Superior temporal gyrus (tissue), 1 donor: ENCODE results near the gene RAPGEF4.

ENCODE experiments used
- DNase-seq: peaks from one replicate; pipeline ENCODE4 v3.0.0-alpha.2; 2016; ENCODE audit errors: extremely low spot score

Gene RAPGEF4

DNA sequence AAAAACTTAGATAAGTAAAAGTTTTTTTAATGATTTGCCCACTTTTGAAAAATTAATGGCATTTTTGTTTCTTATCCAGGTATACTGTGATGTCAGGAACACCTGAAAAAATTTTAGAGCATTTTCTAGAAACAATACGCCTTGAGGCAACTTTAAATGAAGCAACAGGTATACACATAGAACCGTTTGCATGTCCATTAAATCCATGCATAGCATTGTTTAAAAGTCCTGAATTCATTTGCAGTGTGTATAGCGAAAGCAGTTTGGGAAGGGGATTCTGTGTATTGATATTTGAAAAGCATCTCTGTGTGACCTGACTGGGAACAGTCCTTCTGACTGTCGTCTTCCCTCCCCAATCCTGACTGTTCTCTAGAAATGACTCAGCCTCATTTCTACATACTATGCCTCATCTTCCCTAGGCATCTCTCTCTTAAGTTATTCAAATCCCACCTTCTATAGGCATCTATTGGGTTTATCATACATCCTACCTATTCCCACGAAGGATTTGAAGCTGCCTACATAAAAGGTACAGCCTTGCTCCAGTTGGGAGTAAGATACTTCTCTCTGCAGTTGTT lies 260.8 kb downstream of the RAPGEF4 start:
- DNase-seq = no peak

DNA sequence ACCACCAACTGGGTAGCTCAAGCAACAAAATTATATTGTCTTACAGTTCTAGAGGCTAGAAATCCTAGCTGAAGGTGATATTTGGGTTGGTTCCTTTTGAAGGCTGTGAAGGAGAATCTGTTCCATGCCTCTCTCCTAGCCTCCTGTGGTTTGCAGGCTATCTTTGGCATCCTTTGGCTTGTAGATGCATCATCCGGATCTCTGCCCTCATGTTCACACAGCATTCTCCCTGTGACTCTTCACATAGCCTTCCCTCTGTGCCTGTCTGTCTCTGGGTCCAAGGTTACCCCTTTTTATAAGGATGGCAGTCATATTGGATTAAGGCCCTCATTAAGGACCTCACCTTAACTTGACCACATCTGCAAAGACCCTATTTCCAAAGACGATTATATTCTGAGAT lies 261.4 kb downstream of the RAPGEF4 start:
- peak; percentile 24 for DNase-seq

DNA sequence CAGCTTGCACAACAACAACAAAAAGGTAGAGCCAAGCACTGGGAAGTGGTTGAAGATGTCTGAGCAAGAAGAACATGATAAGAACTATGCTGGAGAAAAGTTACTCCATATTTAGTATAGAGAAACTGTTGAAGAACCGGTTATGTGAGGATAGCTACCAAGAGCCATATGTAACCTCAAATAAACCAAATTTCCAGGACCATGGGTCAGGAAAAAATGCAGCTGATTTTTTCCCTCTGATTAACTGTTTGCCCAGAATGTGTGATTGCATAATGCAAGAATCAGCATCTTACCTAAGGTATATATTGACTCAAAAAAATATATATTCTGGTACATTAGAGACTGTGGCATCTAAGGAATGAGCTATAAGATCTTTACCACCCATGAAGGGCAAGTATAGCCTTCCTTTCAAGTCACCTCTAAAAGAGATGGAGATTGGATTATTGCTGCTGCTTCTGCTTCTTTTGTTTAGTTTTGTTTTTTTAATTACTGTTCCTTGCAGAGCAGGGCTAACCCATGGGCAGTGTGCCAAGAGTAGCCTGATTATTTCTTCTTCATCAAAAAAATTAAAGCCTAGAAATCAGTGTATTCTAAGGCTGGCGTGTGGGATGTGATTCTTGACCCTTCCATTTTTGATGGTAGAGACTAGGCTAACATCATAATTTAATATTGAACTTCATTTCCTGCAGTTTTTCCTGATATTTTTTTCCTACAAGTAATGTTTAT lies 263.1 kb downstream of the RAPGEF4 start:
- no peak for DNase-seq

DNA sequence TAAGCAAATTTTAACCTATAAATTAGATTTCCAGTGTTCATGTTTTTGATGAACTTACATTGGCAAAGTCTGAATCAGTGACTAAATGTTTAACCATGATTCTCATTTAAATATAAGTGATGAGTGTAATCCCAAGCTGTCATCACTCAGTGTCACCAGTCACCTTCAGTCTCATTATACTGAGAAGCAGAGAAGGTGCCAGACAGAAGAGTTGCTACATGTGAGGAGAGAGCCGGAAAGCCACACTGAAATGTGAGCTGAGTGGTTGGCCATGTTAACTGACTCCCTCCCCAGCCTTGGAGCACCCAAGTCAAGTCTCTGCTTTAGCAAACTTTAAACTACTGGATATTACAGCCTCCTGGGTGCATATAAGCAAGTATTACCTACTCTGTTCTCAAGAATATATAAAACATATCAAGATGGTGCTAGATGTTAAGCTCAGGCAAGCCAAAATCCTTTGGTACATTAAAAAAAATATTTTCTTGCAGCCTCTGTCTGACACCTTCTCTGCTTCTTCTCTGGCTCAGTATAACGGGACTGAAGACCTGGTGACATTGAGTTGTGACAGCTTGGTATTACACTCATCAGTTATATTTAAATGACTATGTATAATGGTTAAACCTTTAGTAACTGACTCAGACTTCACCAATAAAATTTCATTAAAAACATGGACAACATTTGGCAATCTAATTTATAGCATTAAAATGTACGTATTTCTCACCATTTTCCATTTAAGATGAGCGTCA lies 264.2 kb downstream of the RAPGEF4 start:
- DNase-seq = no peak

DNA sequence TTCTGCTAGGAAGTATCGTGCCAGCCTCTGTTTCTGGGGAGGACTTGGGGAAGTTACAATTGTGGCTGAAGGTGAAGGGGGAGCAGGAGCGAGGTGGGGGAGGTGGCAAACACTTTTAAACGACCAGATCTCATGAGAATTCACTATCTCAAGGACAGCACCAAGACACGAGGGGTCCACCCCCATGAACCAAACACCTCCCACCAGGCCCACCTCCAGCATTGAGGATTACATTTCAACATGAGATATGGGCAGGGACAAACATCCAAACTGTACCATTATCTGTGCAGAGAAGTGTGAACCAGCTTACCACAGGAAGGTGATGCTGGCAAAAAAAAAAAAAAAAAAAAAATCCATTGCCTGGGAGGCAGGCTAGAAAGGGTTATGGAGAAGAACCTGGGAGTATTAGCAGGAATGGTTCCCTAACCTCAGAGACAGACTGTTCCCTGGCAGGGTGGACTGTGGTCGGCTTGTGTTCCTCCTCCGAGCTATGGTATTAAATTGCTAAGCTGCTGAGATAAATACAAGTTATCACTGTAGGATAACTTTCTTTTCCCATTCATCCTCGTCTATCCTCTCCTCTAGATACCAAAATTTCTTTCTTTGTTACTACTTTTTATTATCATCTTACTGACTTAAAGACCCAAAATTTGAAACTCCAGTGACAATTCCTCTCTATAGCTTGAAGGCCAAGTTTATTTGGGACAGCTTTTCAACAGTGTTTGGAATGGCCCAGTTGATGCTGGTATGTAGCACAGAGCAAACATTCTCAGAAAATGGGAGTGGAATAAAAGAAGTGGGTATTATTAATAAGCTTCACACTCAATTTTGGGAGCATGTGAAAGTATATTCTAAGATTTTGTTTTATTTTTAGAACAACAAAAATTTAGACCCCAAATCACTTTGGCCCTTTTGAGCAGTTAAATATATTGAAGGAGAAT lies 266.3 kb downstream of the RAPGEF4 start:
- no peak for DNase-seq

DNA sequence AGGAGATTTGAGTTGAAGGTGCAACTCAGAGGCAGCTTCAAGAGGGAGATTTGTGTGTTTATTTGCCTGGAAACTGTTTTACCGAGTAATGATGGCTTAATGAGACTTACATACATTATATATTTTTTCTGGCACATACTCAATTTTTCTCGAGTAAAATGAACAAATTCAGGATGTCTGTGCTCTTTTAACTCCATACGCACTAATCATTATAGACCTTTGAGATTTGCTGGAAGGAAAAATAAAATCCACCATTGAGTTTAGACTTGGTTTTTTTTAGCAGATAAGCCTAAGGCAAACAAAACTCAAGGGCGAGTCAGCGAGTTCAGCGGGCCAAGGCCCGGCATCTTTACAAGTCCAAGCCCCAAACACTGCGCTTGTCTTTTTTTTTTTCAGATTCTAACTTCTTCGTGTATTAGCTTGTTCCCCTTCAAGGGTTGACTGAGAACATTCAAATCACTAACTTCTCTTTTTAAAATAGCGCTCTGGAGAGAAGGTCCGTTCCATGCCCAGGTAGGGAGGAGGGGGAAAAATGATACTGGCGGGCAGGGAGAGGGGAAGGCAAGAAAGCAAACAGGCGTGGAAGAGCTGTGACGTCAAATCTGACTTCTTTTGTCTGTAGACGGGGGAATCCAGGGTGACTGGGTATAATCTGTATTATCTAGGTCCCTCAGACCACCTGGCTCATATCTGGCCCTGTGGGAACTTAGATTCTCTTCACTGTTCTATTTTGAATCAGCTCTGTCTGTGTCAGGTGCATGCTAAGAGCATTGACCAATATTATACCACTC lies 267.3 kb downstream of the RAPGEF4 start:
- no peak for DNase-seq

DNA sequence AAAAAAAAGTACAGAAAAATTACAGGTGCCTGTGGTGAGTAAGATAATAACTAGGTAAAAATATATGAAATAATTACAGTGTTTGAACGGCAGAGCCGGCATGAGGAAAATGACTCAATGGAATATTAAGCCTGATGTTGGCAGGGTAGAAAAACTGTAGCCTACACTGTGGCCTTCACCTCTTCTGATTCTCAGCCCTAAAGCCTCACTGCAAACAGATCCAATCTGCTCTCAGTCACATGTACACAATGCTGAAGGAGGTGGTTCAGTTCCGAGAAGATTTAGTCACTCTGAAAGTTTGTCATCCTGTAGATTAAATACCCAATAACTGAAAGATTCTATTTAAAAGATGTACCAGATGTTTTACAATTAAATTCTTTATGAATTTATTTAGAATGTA lies 273.1 kb downstream of the RAPGEF4 start:
- DNase-seq = no peak

DNA sequence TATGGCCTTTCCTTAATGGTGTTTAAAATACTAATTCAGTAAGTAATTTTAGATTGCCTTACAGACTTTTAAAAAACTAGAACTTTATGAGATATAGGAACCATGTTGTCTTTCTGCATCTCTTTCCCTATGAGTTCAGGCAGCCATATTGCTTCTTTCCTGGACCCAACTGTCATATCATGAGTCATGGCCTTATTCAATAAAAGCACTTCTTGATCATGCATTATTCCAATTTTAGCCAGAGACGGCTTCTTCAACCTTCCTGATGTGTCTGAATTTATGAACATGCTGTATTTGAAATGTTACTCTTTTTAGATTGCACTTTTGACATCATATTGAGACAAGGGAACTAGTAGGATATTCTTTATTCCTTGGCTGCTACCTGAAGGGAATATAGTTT lies 274.6 kb downstream of the RAPGEF4 start:
- DNase-seq = no peak

DNA sequence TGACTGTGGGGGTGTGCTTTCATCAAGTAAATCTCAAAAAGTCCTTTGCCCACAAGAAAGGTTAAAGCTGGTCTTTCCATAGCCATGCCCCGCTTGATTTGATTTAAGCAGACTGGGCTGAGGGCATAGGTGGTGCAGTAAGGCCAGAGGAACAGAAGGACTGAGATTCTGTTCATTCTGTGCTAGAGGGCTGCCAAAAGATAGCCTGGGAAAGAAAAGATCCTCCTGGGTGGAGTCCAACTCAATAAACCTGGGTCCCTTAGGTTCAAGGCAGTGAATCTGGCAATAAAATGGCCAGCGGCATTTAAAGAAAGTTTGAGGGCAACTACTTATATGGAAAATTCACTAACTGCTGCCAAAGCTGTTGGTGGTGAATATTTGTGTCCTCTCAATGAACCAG lies 280.8 kb downstream of the RAPGEF4 start:
- no peak for DNase-seq

DNA sequence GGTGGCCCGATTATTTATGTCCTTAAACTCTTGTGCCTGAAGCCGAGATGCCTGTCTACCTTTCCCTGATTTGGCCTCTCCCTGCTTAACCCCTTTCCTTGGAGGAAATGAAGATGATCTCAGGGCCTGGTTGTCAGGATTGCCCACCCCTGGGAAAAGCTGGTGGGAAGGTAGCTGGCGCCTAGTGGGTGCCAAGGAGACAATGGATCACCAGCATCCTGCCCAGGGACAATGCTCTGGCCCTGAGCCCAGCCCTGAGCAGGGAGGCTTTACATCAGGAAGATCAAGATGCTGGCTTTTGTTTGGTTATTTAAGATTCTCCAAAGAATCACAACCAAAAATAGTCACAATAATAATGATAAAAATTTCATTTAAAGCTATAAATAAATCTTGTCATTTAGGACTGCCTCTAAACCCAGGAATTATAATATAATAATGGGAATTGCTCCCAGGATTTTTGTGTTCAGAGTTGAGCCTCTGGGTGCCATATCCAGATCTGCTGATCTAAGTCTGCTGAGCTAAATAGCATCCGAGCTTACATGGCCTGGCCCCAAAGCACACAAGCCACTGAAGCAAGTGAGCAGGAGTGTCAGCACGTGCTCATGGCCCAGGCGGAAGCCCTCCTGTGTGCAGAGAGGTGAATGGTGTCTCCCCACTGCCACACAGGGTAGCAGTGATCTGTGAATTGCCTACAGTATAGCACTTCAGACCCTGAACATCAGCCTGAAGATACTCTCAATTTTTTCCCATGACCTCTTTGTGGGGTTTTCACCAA lies 282.2 kb downstream of the RAPGEF4 start:
- DNase-seq = no peak

DNA sequence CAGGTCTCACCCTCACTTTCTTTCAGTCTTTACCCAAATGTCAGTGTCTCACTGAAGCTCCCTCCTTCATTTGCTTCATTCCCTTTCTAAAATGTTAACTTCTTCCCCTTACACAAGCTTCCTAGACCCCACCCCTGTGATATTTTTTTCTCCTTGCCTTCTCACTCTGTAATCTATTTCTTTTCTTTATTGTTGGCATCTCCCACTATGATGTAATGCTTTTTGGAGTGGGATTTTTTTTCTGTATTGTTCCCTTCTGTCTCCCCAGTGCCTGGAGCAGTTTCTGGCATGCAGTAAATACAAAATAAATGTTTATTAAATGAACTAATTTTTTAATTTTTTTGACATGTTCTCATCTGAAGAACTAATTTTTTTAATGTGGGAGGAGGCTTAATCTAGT lies 284.1 kb downstream of the RAPGEF4 start:
- no peak for DNase-seq

DNA sequence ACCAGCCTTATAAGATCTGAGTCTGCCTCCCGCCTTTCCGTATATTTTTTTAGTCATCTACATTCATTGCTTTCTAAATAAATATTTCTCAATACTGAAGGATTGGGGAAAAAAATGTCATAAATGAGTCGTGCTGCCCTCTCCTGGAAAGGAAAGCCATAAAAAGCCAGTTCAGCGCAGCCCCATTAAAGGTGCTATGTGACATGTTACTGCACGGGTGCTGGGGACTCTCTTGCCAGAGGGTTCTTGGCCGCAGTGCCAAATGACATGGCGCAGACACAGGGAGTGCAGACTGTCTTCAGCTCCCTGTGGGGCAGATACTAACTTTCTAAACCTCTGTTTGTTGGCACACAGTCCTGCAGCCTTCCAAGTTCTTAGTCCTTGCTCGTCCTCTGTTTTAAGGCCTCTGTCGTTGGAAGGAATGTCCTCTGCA lies 286.3 kb downstream of the RAPGEF4 start:
- no peak for DNase-seq

DNA sequence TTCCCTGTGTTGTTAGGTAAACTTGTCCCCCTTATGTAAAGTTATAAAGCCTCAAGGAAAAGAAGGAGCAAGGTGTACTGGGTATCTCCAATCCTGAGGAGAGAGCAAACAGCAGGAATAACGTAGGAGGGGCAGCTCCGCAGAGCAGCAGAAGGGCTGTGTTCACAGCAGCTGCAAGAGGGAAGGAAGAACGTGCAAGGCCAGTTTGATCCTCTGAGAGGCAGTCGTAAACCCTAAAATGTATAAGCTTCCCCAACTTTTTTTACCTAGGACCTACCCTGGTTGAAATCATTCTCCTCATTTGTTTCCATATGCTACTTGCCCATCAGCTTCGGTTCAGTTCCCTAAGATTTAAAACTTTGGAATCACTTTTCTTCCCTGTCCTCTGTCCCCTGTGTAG lies 288.1 kb downstream of the RAPGEF4 start:
- DNase-seq = no peak

DNA sequence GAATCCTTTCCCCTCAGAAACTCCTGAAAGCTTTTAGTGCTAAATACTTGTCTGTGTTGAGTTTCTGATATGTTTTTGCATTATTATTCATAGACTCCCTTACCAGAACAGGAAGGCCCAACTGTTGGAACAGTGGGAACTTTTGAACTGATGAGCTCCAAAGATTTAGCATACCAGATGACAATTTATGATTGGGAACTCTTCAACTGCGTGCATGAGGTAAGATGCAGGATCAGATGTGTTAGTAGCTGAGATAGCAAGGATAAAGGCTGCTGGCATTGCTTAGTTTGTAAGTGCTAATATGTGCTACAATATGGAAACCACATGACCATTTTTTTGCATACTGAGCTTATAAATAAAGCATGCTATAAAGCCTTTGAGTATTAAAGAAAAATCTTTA lies 290.8 kb downstream of the RAPGEF4 start:
- no peak for DNase-seq

DNA sequence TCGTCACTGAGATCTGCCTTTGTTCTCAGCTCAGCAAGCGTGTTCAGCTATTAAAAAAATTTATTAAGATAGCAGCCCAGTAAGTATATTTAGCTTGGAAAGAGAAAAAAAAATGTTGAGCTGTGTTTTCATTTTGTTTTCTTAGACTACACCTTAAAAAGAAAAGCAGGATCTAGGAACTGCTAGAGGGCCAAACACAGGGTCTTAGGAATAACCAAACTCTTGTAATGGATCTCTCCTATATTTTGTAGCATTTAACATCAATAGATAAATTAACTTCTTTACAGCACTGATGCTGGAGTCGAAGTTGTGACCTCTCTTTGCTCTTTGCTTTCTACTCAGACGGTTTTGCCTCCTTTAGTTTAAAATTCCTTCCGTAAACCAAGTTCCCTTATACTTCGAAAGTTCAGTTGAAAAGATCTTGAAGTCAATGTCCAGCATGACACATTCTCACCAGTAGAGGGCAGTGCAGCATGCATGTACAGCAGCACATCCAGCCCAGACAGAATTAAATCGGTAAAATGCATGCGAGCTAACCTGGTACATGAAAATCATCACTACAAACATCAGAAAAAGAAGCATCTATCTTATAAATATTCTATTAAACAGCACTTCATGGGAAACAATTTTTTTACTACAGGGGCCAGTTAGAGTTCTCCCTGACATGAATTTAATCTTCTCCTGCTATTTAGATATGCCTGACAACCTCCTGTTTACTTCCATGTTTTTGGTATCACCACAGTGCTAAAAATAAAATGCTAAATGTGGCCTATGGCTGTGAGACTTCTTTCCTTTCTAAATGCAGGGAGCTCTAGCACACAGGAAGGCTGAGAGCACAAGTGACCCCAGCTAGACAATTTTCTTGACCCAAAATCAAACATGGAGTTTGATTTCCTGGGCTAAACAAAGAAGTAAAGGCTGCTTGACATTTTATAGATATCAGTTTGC lies 291.8 kb downstream of the RAPGEF4 start:
- DNase-seq = peak; percentile 95

DNA sequence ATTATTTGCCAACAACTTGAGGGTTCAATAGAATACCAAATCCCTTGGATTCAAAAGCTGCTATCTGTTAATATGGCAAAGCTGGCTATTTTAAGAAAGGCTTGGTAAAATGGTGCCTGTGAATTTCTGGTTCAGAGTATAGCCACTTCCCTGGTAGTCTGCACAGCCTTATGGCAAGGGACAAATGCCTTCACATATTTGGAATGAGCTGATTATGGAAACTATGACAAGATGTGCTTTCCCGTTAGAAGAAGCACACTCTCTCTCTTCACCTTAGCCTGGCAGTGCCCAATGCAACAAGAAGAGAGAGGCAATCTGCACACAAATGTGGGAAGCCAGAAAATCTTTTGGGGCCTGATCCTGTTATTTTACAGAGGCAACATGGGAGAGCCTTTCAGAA lies 292.5 kb downstream of the RAPGEF4 start:
- DNase-seq = peak; percentile 57

DNA sequence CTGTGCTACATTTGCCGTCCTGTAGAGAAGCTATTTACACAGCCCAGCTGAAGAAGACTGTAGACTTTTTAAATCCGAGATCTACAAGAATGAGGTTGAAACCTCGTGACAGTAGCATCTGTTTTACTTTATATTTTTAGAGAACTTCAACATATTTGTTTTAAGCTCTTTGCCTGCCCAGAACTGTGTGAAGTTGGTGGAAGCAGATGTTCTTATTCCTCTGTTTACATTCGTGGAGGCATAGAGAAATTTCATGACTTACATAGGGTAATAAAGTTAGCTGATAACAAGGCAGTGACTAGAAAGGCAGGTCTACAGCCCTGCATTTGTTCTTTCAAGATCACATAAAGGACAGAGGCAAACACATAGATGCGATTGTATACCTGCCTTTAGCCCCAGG lies 293.0 kb downstream of the RAPGEF4 start:
- peak; percentile 77 for DNase-seq

DNA sequence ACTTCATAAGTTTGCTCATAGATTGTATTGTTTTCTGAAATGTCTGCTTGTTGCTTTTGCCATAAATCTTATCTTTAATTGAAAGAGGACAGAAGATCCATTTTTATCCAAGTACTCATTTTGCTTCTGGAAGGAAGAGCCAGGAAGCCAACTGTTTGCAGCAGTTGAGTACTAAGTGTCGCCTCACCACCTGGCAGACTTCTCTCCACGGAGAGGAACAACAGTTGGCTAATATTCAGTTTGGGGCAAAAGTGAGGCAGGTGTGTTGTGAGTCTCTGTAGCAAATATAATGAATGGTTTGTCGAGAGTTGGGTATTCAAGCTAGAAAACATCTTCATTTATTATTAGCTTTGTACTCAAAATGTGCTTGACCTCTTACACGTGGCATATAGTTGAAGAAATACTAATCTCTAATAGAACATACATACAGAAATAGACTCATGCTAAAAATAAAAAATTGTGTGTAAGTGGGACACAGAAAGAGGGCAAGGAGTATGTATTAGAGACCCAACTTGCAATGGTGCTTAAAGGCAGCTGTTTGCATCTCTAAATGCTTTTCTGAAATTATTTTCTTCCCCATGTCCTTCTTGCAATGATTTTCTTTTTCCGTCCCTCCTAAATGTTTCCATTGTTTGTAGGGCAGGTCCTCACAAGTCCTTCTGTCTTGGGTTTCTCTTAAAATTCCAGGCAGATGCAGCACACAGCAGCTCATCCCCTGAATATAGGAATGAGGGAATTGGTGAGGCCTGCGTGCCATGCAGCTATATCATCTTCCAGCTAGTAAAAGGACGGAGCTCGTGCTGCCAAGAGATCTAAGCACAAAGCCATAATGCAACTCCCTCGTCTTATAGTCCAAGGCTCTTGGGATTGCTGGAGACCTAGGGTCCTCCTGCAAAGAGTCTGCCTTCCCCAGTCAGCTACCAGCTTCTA lies 295.2 kb downstream of the RAPGEF4 start:
- DNase-seq = no peak
